Measurements from ENCODE around the gene PLOD1. TPM values are rescaled to one million over a fixed set of nuclear protein-coding genes. Genes with fewer than 3 reads are reported as not detected.

PLOD1 gene
- 334 and 353 TPM in 2 replicates for total RNA-seq

GRCh38 chr1:11934302-11935056 is at the start of gene PLOD1:
PLOD1 (plus strand) TSS chr1:11934717; CDS start chr1:11934780, 63 bp downstream.

GRCh38 chr1:11979851-11980675 is 45.5 kb downstream of the PLOD1 start, which contains the start of gene MFN2:
MFN2 (plus strand) TSS chr1:11980444; CDS start chr1:11989169, 8,725 bp downstream.

Other genes with a start within 250 kb of the PLOD1 start
- gene DRAXIN, start 243.0 kb upstream of the PLOD1 start, total RNA-seq: 0.50 and 0.53 TPM in 2 replicates
- gene AGTRAP, start 198.6 kb upstream of the PLOD1 start, total RNA-seq: 28.0 and 33.4 TPM in 2 replicates
- gene C1orf167, start 172.5 kb upstream of the PLOD1 start, total RNA-seq: 0.92 and 0.99 TPM in 2 replicates
- 37.0 and 49.1 TPM in 2 replicates for gene MTHFR, start 128.8 kb upstream of the PLOD1 start, total RNA-seq
- 9.6 and 13.7 TPM in 2 replicates for gene CLCN6, start 128.5 kb upstream of the PLOD1 start, total RNA-seq
- gene NPPA, start 86.9 kb upstream of the PLOD1 start, total RNA-seq: not detected in 2 replicates
- gene NPPB, start 75.8 kb upstream of the PLOD1 start, total RNA-seq: 0.12 TPM in 1 of 2 replicates, not detected in the other
- 38.7 and 49.8 TPM in 2 replicates for gene KIAA2013, start 8.3 kb upstream of the PLOD1 start, total RNA-seq
- 53.6 and 57.3 TPM in 2 replicates for gene MFN2, start 45.7 kb downstream of the PLOD1 start, total RNA-seq
- gene MIIP, start 84.8 kb downstream of the PLOD1 start, total RNA-seq: 13.6 and 13.7 TPM in 2 replicates
- not detected in 2 replicates for gene TNFRSF8, start 128.6 kb downstream of the PLOD1 start, total RNA-seq
- 3.0 and 6.7 TPM in 2 replicates for gene TNFRSF1B, start 232.3 kb downstream of the PLOD1 start, total RNA-seq

Measured in aortic smooth muscle cell (primary cell).